Testis (tissue), 3 donors: ENCODE measurements around the gene SLC35G3. TPM values are rescaled to one million over a fixed set of nuclear protein-coding genes. Genes with fewer than 3 reads are reported as not detected.

Source experiments
- DNase-seq: peaks from one replicate; pipeline ENCODE4 v3.0.0-alpha.2; 2019
- H3K27ac ChIP-seq, 2 donors: fragments of 200-600 bp; sonication (generic); one replicate each; pipeline ENCODE4 v1.5.1; 2019
- H3K27me3 ChIP-seq: fragments of 200-600 bp; sonication (generic); one replicate; pipeline ENCODE4 v1.5.1; 2019
- H3K36me3 ChIP-seq: fragments of 200-600 bp; sonication (generic); one replicate; pipeline ENCODE4 v1.5.1; 2017; ENCODE audit warnings: low read depth; ENCODE audit errors: missing control alignments
- H3K4me1 ChIP-seq: fragments of 200-600 bp; sonication (generic); one replicate; pipeline ENCODE4 v1.5.1; 2019
- H3K4me3 ChIP-seq, 2 donors: fragments of 200-600 bp; sonication (generic); one replicate each; pipeline ENCODE4 v1.5.1; 2017 to 2019
- H3K9me3 ChIP-seq: fragments of 200-600 bp; sonication (generic); one replicate; pipeline ENCODE4 v1.5.1; 2017
- POLR2A ChIP-seq: fragments of 450-650 bp; IDR thresholded peaks from one replicate; pipeline ENCODE4 v1.6.1; 2017; ENCODE audit warnings: antibody characterized with exemption, mild to moderate bottlenecking, moderate library complexity
- WGBS, 2 donors: methylation state at CpG; one replicate each; pipeline ENCODE4 v1.1.5; 2018; 5-methylcytosine and 5-hydroxymethylcytosine counted together
- intact Hi-C: fragments of 100-400 bp; cut with DNase I; formaldehyde crosslinking; loops from one replicate; pipeline ENCODE4 v1.15.1; 2023; ENCODE audit warnings: low total_unique reads
- polyA plus RNA-seq: library from polyadenylated mRNA; stranded (reverse); fragments of 350-450 nt; fragmentation: Illumina TruSeq; extraction: RNeasy Lipid Tissue Mini Kit (QIAGEN cat#74804); gene quantifications from one replicate; pipeline ENCODE4 v1.2.3, GENCODE V29; 2014; ENCODE audit warnings: low read depth, low replicate concordance; ENCODE audit not compliant: insufficient read depth
- total RNA-seq, 2 donors: library from RNA; depleted of rRNA; stranded (reverse); fragments of >200 nt; gene quantifications; one replicate each; pipeline ENCODE4 v1.2.3, GENCODE V29; 2016
- TF ChIP-seq, protein P1 (sequence below), 3 experiments: fragments of 450-650 bp in 2 of 3; fragments of 200-600 bp in 1 of 3; sonication (generic) in 1 of 3; IDR thresholded peaks; one replicate each; pipeline ENCODE4 v1.5.1; 2016 to 2019; ENCODE audit warnings: antibody characterized with exemption in 3 of 3, mild to moderate bottlenecking in 2 of 3, moderate library complexity in 1 of 3

The SLC35G3 gene
- total and polyA plus RNA-seq, 3 donors from 2014 or later = 0.99 to 4.1 (median 2.7) TPM

DNA sequence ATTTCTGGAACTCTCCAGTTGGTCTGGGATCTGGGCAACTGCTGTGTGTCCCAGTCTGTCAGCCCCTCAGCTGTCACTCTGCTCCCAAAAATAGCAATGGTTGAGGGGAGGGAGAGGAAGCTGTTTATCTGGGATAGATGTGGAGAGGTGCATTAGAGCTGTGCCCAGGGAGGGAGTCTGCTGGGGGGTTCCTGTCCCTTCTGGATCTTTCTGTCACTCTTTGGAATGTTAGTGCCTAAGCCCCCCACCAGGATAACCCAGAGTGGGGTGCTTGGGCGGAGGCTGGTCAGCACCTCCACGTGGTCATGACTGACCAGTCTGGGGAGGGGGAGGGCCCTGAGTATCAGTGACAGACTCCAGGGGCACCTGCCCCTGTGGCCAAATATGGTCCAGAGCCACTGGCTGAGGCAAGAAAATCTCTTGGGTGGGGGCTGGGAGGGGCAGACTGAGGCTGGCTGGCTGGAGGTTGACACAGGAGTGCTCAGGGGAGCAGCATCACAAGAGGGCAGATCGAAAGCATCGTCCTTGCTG lies 46.8 kb downstream of the SLC35G3 start, which contains the start of gene UNC45B:
TSS of gene UNC45B (plus strand) at position 443 of the 531 bp plus-strand sequence. CDS start 447 bp downstream, outside the sequence.
- Histone ChIP-seq H3K36me3 (no peaks in the 10 kb centered on the region), H3K27me3 (no peaks in the 10 kb centered on the region), H3K4me1 (no peaks in the 10 kb centered on the region), H3K27ac (no peak within 1 kb of the TSS), H3K9me3 (no peaks in the 10 kb centered on the region), H3K4me3 (no peak within 1 kb of the TSS)
- intact Hi-C loops = no loop called here
- TF ChIP-seq, protein P1, sequence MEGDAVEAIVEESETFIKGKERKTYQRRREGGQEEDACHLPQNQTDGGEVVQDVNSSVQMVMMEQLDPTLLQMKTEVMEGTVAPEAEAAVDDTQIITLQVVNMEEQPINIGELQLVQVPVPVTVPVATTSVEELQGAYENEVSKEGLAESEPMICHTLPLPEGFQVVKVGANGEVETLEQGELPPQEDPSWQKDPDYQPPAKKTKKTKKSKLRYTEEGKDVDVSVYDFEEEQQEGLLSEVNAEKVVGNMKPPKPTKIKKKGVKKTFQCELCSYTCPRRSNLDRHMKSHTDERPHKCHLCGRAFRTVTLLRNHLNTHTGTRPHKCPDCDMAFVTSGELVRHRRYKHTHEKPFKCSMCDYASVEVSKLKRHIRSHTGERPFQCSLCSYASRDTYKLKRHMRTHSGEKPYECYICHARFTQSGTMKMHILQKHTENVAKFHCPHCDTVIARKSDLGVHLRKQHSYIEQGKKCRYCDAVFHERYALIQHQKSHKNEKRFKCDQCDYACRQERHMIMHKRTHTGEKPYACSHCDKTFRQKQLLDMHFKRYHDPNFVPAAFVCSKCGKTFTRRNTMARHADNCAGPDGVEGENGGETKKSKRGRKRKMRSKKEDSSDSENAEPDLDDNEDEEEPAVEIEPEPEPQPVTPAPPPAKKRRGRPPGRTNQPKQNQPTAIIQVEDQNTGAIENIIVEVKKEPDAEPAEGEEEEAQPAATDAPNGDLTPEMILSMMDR (IDR thresholded peaks at IDR 0.05) = no peak
- no peak for TF ChIP-seq POLR2A
- no peak for DNase-seq
- WGBS, 2 donors = 69% methylated on average over 4 of the region's 4 CpGs; no CpG with 5 or more reads in 1 of the 2 donors

DNA sequence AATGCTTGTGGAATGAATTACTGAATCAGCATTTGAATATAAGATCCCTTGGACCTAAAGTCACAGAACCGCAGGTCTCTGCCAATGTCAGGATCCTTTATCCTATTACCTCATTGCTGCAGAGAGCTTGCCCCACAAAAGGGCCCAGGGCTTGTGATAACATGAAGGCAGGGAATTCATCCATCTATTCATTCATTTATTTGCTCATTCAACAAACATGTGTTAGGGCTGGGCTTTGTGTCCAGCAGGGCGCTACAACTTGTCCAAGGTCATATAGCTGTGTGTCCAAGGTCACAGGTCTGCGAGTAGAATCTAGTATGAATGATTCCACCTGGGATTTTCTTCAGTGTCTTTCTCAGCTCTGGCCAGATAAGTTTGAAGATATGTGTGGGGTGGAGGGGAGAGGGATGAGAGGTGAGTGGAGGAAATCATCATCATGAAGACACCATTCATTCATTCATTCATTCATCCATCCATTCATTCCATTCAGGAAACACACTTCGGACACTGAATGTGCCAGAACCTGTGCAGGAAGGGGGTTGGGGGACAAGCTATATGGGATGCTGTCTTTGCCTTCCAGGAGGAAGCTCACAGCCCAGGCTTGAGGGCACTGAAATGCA lies 47.9 kb downstream of the SLC35G3 start:
- H3K36me3 ChIP-seq = no peaks in the 10 kb centered on the region
- no peak overlapping the region for H3K4me3 ChIP-seq
- no peak for DNase-seq
- H3K9me3 ChIP-seq = no peaks in the 10 kb centered on the region
- H3K4me1 ChIP-seq = no peaks in the 10 kb centered on the region
- intact Hi-C loops = no loop called here
- no peaks in the 10 kb centered on the region for H3K27me3 ChIP-seq
- WGBS, 2 donors = 53 to 77% methylated on average over 4 of the region's 4 CpGs
- TF ChIP-seq POLR2A = no peak
- TF ChIP-seq, protein P1 (IDR thresholded peaks at IDR 0.05) = no peak
- H3K27ac ChIP-seq = no peak overlapping the region

DNA sequence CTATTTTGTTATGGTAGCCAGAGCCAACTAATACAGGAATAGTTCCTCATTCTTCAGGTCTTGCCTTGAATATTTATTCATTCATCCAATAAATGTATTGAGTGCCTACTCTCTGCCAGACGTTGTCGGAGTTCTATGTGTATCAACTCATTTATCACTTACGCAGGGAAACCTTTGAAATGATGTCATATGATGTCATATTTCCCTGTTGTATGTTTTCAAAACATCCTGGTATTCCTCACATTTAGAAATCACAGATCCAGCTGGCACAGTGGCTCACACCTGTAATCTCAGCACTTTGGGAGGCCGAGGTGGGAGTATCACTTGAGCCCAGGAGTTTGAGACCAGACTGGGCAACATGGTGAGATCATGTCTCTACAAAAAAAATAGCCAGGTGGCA lies 49.4 kb downstream of the SLC35G3 start:
- Histone ChIP-seq H3K27ac (no peak overlapping the region), H3K4me3 (no peak overlapping the region), H3K27me3 (no peaks in the 10 kb centered on the region), H3K9me3 (no peaks in the 10 kb centered on the region), H3K4me1 (peaks cover 4% of the 10 kb centered on the region), H3K36me3 (no peaks in the 10 kb centered on the region)
- WGBS, 2 donors = 81 to 91% methylated on average over 4 of the region's 4 CpGs
- DNase-seq = no peak
- TF ChIP-seq, protein P1 (IDR thresholded peaks at IDR 0.05) = no peak
- no peak for TF ChIP-seq POLR2A
- intact Hi-C loops = no loop called here

Other genes with a start within 250 kb of the SLC35G3 start
- gene CCT6B, start 232.9 kb downstream of the SLC35G3 start, total RNA-seq = 10 to 100 TPM; 46.8 to 56.5 TPM
- gene CCT6B, start 232.9 kb downstream of the SLC35G3 start, polyA plus RNA-seq = 226 TPM
- 10 to 100 TPM; 20.2 to 21.6 TPM for gene ZNF830, start 232.9 kb downstream of the SLC35G3 start, total RNA-seq
- gene ZNF830, start 232.9 kb downstream of the SLC35G3 start, polyA plus RNA-seq = 20.6 TPM
- gene LIG3, start 213.9 kb downstream of the SLC35G3 start, total RNA-seq = 10 to 100 TPM; 66.7 to 70.9 TPM
- gene LIG3, start 213.9 kb downstream of the SLC35G3 start, polyA plus RNA-seq = 54.4 TPM
- gene RFFL, start 130.7 kb downstream of the SLC35G3 start, total RNA-seq = 10 to 100 TPM; 42.0 to 46.3 TPM
- 68.6 TPM for gene RFFL, start 130.7 kb downstream of the SLC35G3 start, polyA plus RNA-seq
- 10 to 100 TPM; 16.8 to 18.4 TPM for gene RAD51D, start 74.5 kb downstream of the SLC35G3 start, total RNA-seq
- gene RAD51D, start 74.5 kb downstream of the SLC35G3 start, polyA plus RNA-seq = 24.3 TPM
- gene FNDC8, start 72.8 kb downstream of the SLC35G3 start, total RNA-seq = 100 to 1,000 TPM in 1 of 2 donors, 10 to 100 TPM in 1; 39.0 to 120 TPM
- gene FNDC8, start 72.8 kb downstream of the SLC35G3 start, polyA plus RNA-seq = 138 TPM
- 10 to 100 TPM; 14.6 to 15.4 TPM for gene NLE1, start 52.1 kb downstream of the SLC35G3 start, total RNA-seq
- 12.8 TPM for gene NLE1, start 52.1 kb downstream of the SLC35G3 start, polyA plus RNA-seq
- 1 to 10 TPM in 1 of 2 donors, under 1 TPM in 1; 0.68 to 1.1 TPM for gene UNC45B, start 46.6 kb downstream of the SLC35G3 start, total RNA-seq
- 2.2 TPM for gene UNC45B, start 46.6 kb downstream of the SLC35G3 start, polyA plus RNA-seq
- 1 to 10 TPM; 5.9 to 6.1 TPM for gene SLFN5, start 48.7 kb upstream of the SLC35G3 start, total RNA-seq
- gene SLFN5, start 48.7 kb upstream of the SLC35G3 start, polyA plus RNA-seq = 2.4 TPM
- 1 to 10 TPM; 5.5 to 6.4 TPM for gene SLFN11, start 179.2 kb upstream of the SLC35G3 start, total RNA-seq
- gene SLFN11, start 179.2 kb upstream of the SLC35G3 start, polyA plus RNA-seq = 9.3 TPM
- gene SLFN12, start 238.1 kb upstream of the SLC35G3 start, total RNA-seq = 1 to 10 TPM; 2.9 to 4.7 TPM
- gene SLFN12, start 238.1 kb upstream of the SLC35G3 start, polyA plus RNA-seq = 2.6 TPM